ENCODE data around the gene ARHGEF12. TPM values are rescaled to one million over a fixed set of nuclear protein-coding genes. Genes with fewer than 3 reads are reported as not detected.

The ARHGEF12 gene
- total and polyA plus RNA-seq, 10 of the 15 experiments (the other 5 are each of a cell fraction or from before 2014, with no cell fraction given) = 2.7 to 40.8 (median 20.9) TPM

DNA sequence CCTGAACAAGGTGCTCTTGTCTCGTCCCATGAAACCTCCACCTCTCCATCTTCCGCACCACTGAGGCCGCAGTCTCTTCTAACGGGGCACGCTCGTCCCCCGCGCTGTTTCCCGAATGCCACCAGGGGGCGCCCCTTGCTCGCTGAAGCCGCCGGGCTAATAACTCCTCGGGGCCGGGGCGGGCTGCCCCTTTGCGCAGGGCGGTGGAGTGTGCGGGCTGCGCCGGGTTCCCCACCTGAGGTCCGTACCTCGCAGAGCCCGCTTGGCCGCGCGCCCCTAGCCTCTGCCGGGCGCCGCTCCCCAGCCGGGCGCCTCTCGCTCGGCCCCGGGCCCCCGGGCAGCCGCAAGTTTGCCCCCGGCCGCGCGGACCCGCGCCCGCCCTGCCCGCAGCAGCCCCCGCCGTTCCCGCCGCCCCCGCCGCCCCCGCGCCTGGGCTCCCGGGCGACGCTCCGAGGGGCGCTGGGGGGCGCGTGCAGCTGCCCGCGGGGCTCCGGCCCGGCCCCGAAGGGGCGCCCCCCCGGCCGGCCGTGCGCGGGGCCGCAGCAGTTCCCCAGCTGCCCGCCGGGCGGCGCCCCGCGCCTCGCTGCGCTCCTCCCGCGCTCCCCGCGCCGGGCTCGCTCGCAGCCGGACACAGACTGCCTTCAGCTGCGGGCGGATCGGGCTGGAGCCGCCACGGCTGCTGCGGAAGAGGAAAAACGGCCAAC lies 175.1 kb downstream of the ARHGEF12 start, which contains the start of gene GRIK4 (continued):
- TF ChIP-seq SMC3 (IDR thresholded peaks at IDR 0.05; ENCODE audit: borderline replicate concordance, low read length) (peak; percentile 99), LARP7 (IDR thresholded peaks at IDR 0.05) (peak; percentile 31), GATAD2B (conservative IDR thresholded peaks at IDR 0.05; ENCODE audit: low read depth) (0 out of 2 replicates have a peak, but pooled peaks have one; percentile 36), NBN (IDR thresholded peaks at IDR 0.05) (0 out of 2 replicates have a peak, but pooled peaks have one; percentile 31), BHLHE40 (IDR thresholded peaks at IDR 0.05; ENCODE audit: borderline replicate concordance in 1 of 2, low read depth in 2 of 2, low read length in 1 of 2) (peak; percentile 39 to 69; a peak in 3 of 4 replicates), IKZF1 (conservative IDR thresholded peaks at IDR 0.05) (peak; percentile 50)

DNA sequence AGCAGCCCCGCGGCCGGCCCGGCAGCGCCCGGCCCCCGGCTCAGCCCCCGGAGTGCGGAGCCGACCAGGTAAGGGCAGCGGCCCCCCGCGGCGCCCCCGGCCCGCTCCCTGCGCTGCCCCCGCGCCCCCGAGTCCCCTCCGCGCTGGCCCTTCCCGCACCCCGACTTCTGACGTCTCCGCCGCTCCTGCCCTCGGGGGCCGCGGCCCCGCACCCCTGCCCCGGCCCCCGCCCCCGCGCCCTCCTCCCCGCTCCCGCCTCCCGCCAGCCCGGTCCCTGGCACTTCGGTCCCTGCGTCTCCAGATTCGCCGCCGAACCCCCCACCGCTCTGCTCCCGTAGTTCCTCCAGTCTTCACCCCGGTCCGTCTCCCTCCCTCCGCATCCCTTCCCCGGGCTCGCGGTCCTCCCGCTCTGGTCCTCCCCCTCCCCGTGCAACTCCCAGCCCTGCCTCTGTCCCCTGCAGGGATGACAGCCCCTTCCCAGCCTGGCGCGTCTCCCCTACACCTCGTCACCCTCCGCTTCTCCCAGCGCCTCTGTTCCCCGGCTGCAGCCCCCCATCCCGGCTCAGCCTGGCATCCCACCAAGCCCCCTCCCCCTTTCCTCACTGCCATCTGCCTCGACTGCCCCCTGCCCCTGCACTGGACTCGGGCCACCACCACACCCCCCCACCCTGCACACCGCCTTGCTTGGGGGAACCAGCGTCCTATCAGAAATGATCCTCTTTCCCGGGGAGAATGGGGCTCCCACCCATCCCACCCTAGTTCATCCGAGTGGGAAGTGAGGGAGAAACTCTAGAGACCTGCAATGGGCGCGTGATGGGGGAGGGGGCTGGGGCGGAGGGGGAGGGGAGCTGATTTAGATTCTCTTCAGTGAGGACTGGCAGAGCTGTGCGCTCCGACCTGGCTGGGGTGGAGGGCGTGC lies 175.9 kb downstream of the ARHGEF12 start:
- 16% methylated on average over 24 of the region's 73 CpGs for WGBS (ENCODE audit: insufficient coverage, insufficient replicate concordance, low lambda C conversion rate, missing lambda C conversion rate)

More for the DNA sequence above, 175.9 kb downstream of the ARHGEF12 start:
- H3K79me2 ChIP-seq (ENCODE audit: control insufficient read depth, insufficient read depth, low read length) = no peaks in the 10 kb centered on the region
- no peak overlapping the region for H2AFZ ChIP-seq (ENCODE audit: control insufficient read depth, low read depth, low read length)
- peak overlapping the region; percentile 14; the same call in 1 of the 2 replicates for H3K4me2 ChIP-seq (ENCODE audit: control insufficient read depth, insufficient read depth)
- TF ChIP-seq NFXL1 (IDR thresholded peaks at IDR 0.05; ENCODE audit: borderline replicate concordance) (0 out of 2 replicates have a peak, but pooled peaks have one; percentile 57), MTA3 (IDR thresholded peaks at IDR 0.05; ENCODE audit: borderline replicate concordance, low read length) (no peak)
- H3K27ac ChIP-seq (ENCODE audit: control insufficient read depth, insufficient read depth) = no peak overlapping the region
- peak overlapping the region; percentile 16; the same call in 1 of the 2 replicates for H3K4me3 ChIP-seq
- ChIA-PET RAD21 (ENCODE audit: unreplicated experiment) (interaction anchor here (0.5 to 5.0 kb wide), 14 partner anchors 23 to 441 kb away, joined by 3 to 64 read pairs (median 4); no protein-coding TSS in a partner anchor), CTCF (interaction anchor here (1.0 to 8.9 kb wide), 16 partner anchors 9 to 682 kb away, joined by 3 to 95 read pairs (median 7); partner anchors contain the start of gene ARHGEF12), POLR2A (no interaction called here), SMC1A (ENCODE audit: uncharacterized antibody, unreplicated experiment) (interaction anchor here (0.7 to 5.1 kb wide), 6 partner anchors 115 to 416 kb away, joined by 3 to 32 read pairs (median 4); no protein-coding TSS in a partner anchor)
- no peak for ATAC-seq
- no TSS peak for BruUV-seq (replicated peaks)
- in situ Hi-C loops (cut with MboI) (loop anchor here (10.0 kb wide), 1 partner anchor 173 kb away; no protein-coding TSS in a partner anchor), intact Hi-C loops (cut with micrococcal nuclease; ENCODE audit: unreplicated experiment) (loop anchor here (1.0 to 5.0 kb wide), 9 partner anchors 101 to 683 kb away; no protein-coding TSS in a partner anchor)
- no peaks in the 10 kb centered on the region; a peak in 1 of 4 replicates for H3K36me3 ChIP-seq (ENCODE audit: control insufficient read depth in 2 of 2, insufficient read depth in 2 of 2, low read length in 1 of 2)
- H3K9me3 ChIP-seq (replicated peaks; ENCODE audit: control insufficient read depth, insufficient read depth, low read length) = no peaks in the 10 kb centered on the region
- DNase-seq (ENCODE audit: low read depth, low spot score) = no peak
- H3K9ac ChIP-seq (ENCODE audit: control insufficient read depth, insufficient read depth, low read length) = no peak overlapping the region
- FAIRE-seq = no peak
- no peaks in the 10 kb centered on the region for H3K27me3 ChIP-seq (replicated peaks in 1 of 2; ENCODE audit: control insufficient read depth in 2 of 2, insufficient read depth in 2 of 2, low read length in 1 of 2)
- H4K20me1 ChIP-seq (ENCODE audit: control insufficient read depth, insufficient read depth) = no peaks in the 10 kb centered on the region; the same call in 1 of the 2 replicates
- H3K4me1 ChIP-seq (ENCODE audit: control insufficient read depth, insufficient read depth, low read length) = no peaks in the 10 kb centered on the region; the same call in 1 of the 2 replicates
